Stimulated activated naive CD8-positive, alpha-beta T cell treated with anti-CD3 and anti-CD28 coated beads, Interleukin-15, amount 100 ng/mL, for 72 hours (primary cell): ENCODE results near the gene ALOX15B.
"Not testable (repeated sequence)": the region's sequence is repeated elsewhere in the genome, so short reads cannot be mapped to it uniquely, and the experiment has no call there.

Source experiments
- ATAC-seq: fragments of 150-1000 bp; cut with Tn5 transposase; 2 replicates; pipeline ENCODE4 v1.10.0; 2021; ENCODE audit warnings: mild to moderate bottlenecking, moderate library complexity
- DNase-seq, 2 donors: peaks; one replicate each; pipeline ENCODE4 v3.0.0; 2021 to 2022
- H3K27ac Mint-ChIP-seq, 2 donors: one replicate each; pipeline ENCODE4 v1.8.0; 2022; ENCODE audit warnings: mild to moderate bottlenecking in 2 of 2, mixed read lengths in 2 of 2, moderate library complexity in 2 of 2
- H3K27me3 Mint-ChIP-seq: one replicate; pipeline ENCODE4 v1.8.0; 2022; ENCODE audit warnings: mixed read lengths
- H3K4me1 Mint-ChIP-seq: one replicate; pipeline ENCODE4 v1.8.0; 2022; ENCODE audit warnings: mild to moderate bottlenecking, mixed read lengths
- H3K4me3 Mint-ChIP-seq, 2 donors: one replicate each; pipeline ENCODE4 v1.8.0; 2022; ENCODE audit warnings: mild to moderate bottlenecking in 2 of 2, mixed read lengths in 2 of 2, moderate library complexity in 1 of 2
- H3K9me3 Mint-ChIP-seq, 2 donors: one replicate each; pipeline ENCODE4 v1.8.0; 2022; ENCODE audit warnings: mixed read lengths in 2 of 2

Gene ALOX15B

GRCh38 chr17:8073627-8074484 lies 35.0 kb downstream of the ALOX15B start:
- Mint-ChIP-seq H3K9me3 (no peaks in the 10 kb centered on the region), H3K27me3 (peaks cover 69% of the 10 kb centered on the region), H3K27ac (peak overlapping the region; percentile 21 to 57), H3K4me3 (peak overlapping the region; percentile 74 to 83), H3K4me1 (peaks cover 38% of the 10 kb centered on the region)
- DNase-seq (peak; percentile 81 to 84), ATAC-seq (peak; percentile 89)

GRCh38 chr17:8074554-8074953 lies 35.7 kb downstream of the ALOX15B start:
- Mint-ChIP-seq H3K9me3 (no peaks in the 10 kb centered on the region), H3K27me3 (peaks cover 63% of the 10 kb centered on the region), H3K4me3 (peak overlapping the region in 1 of 2 donors; percentile 74), H3K27ac (no peak overlapping the region), H3K4me1 (peaks cover 38% of the 10 kb centered on the region)
- ATAC-seq: no peak
- DNase-seq: no peak

- ATAC-seq: no peak
- Mint-ChIP-seq H3K4me3 (no peak overlapping the region), H3K27me3 (peaks cover 63% of the 10 kb centered on the region), H3K9me3 (no peaks in the 10 kb centered on the region), H3K4me1 (peaks cover 42% of the 10 kb centered on the region), H3K27ac (no peak overlapping the region)
- DNase-seq: no peak
These were observed 36.2 kb downstream of the ALOX15B start for GRCh38 chr17:8075081-8075480.

GRCh38 chr17:8075574-8076342 lies 36.9 kb downstream of the ALOX15B start:
- peaks cover 56% of the 10 kb centered on the region for H3K27me3 Mint-ChIP-seq
- no peak overlapping the region for H3K4me3 Mint-ChIP-seq
- H3K27ac Mint-ChIP-seq: peak overlapping the region in 1 of 2 donors; percentile 75
- peaks cover 49% of the 10 kb centered on the region for H3K4me1 Mint-ChIP-seq
- DNase-seq (no peak), ATAC-seq (no peak)
- H3K9me3 Mint-ChIP-seq: no peaks in the 10 kb centered on the region

GRCh38 chr17:8076502-8077266 lies 37.8 kb downstream of the ALOX15B start:
- DNase-seq (no peak), ATAC-seq (no peak)
- no peak overlapping the region for H3K27ac Mint-ChIP-seq
- peaks cover 54% of the 10 kb centered on the region for H3K4me1 Mint-ChIP-seq
- H3K27me3 Mint-ChIP-seq: peaks cover 47% of the 10 kb centered on the region
- H3K9me3 Mint-ChIP-seq: no peaks in the 10 kb centered on the region
- no peak overlapping the region for H3K4me3 Mint-ChIP-seq

GRCh38 chr17:8077939-8078338 lies 39.1 kb downstream of the ALOX15B start:
- Mint-ChIP-seq H3K4me1 (peaks cover 42% of the 10 kb centered on the region), H3K27me3 (peaks cover 34% of the 10 kb centered on the region)
- H3K27ac Mint-ChIP-seq, DNase-seq, H3K9me3 Mint-ChIP-seq, H3K4me3 Mint-ChIP-seq, ATAC-seq: not testable (repeated sequence)

- peak; percentile 86 to 88 for DNase-seq
- no peaks in the 10 kb centered on the region for H3K9me3 Mint-ChIP-seq
These were observed 40.7 kb downstream of the ALOX15B start for GRCh38 chr17:8079291-8080207.

GRCh38 chr17:8080208-8080798 lies 41.4 kb downstream of the ALOX15B start:
- Mint-ChIP-seq H3K27ac (no peak overlapping the region), H3K4me1 (peaks cover 24% of the 10 kb centered on the region), H3K9me3 (no peaks in the 10 kb centered on the region), H3K27me3 (peaks cover 11% of the 10 kb centered on the region), H3K4me3 (peak overlapping the region; percentile 95 to 97)
- DNase-seq (no peak), ATAC-seq (no peak)

More at GRCh38 chr17:8079291-8080207, 40.7 kb downstream of the ALOX15B start:
- ATAC-seq: peak; percentile 94
- Mint-ChIP-seq H3K27ac (peak overlapping the region in 1 of 2 donors; percentile 70), H3K4me1 (peaks cover 26% of the 10 kb centered on the region), H3K27me3 (peaks cover 18% of the 10 kb centered on the region), H3K4me3 (peak overlapping the region; percentile 95 to 97)

- Mint-ChIP-seq H3K27ac (peak overlapping the region in 1 of 2 donors; percentile 31), H3K4me3 (peak overlapping the region; percentile 95 to 97), H3K4me1 (peaks cover 24% of the 10 kb centered on the region), H3K27me3 (peaks cover 6% of the 10 kb centered on the region), H3K9me3 (no peaks in the 10 kb centered on the region)
- no peak for DNase-seq
- ATAC-seq: no peak
These were observed 42.0 kb downstream of the ALOX15B start for GRCh38 chr17:8080799-8081219.

GRCh38 chr17:8081876-8082275 lies 43.0 kb downstream of the ALOX15B start:
- no peaks in the 10 kb centered on the region for H3K27me3 Mint-ChIP-seq
- ATAC-seq (no peak), DNase-seq (no peak)
- H3K9me3 Mint-ChIP-seq: no peaks in the 10 kb centered on the region
- H3K4me3 Mint-ChIP-seq: no peak overlapping the region
- no peak overlapping the region for H3K27ac Mint-ChIP-seq
- H3K4me1 Mint-ChIP-seq: peaks cover 17% of the 10 kb centered on the region

GRCh38 chr17:8082292-8082691 lies 43.4 kb downstream of the ALOX15B start:
- Mint-ChIP-seq H3K9me3 (no peaks in the 10 kb centered on the region), H3K27me3 (no peaks in the 10 kb centered on the region), H3K4me3 (no peak overlapping the region), H3K4me1 (peaks cover 16% of the 10 kb centered on the region), H3K27ac (no peak overlapping the region)
- no peak for DNase-seq
- no peak for ATAC-seq

GRCh38 chr17:8084250-8084649 lies 45.4 kb downstream of the ALOX15B start:
- ATAC-seq (no peak), DNase-seq (no peak)
- Mint-ChIP-seq H3K4me1 (peaks cover 16% of the 10 kb centered on the region), H3K27me3 (peaks cover 7% of the 10 kb centered on the region), H3K4me3 (no peak overlapping the region), H3K9me3 (no peaks in the 10 kb centered on the region), H3K27ac (no peak overlapping the region)

GRCh38 chr17:8087075-8087951 lies 48.5 kb downstream of the ALOX15B start, which contains the start of gene ALOX12B:
Gene ALOX12B (minus strand): TSS chr17:8087716. CDS start chr17:8087442, 274 bp downstream.
- Mint-ChIP-seq H3K27ac (peak within 1 kb of the TSS in 1 of 2 donors; percentile 74), H3K9me3 (no peaks in the 10 kb centered on the region), H3K4me3 (no peak within 1 kb of the TSS), H3K4me1 (no peaks in the 10 kb centered on the region), H3K27me3 (peaks cover 34% of the 10 kb centered on the region)
- DNase-seq (no peak), ATAC-seq (no peak)
